Thyroid gland (tissue), 4 donors: ENCODE measurements around the gene CD244. TPM values are rescaled to one million over a fixed set of nuclear protein-coding genes. Genes with fewer than 3 reads are reported as not detected.
"Not testable (repeated sequence)": the region's sequence is repeated elsewhere in the genome, so short reads cannot be mapped to it uniquely, and the experiment has no call there.

Experiments
- DNase-seq, 2 donors: peaks; one replicate each; pipeline ENCODE4 v3.0.0-alpha.2; 2019
- H3K27ac ChIP-seq, 3 donors: fragments of 200-600 bp; sonication (generic); 1 replicate in 2 of 3; 2 replicates in 1 of 3; pipeline ENCODE4 v1.5.1; 2016 to 2019; ENCODE audit warnings: mild to moderate bottlenecking in 1 of 3, moderate library complexity in 1 of 3
- H3K27me3 ChIP-seq: fragments of 200-600 bp; sonication (generic); one replicate; pipeline ENCODE4 v1.5.1; 2019
- H3K36me3 ChIP-seq, 2 donors: fragments of 200-600 bp; sonication (generic); one replicate each; pipeline ENCODE4 v1.5.1; 2016 to 2019
- H3K4me1 ChIP-seq, 2 donors: fragments of 200-600 bp; sonication (generic); one replicate each; pipeline ENCODE4 v1.5.1; 2017 to 2019
- H3K4me3 ChIP-seq, 3 donors: fragments of 200-600 bp; sonication (generic); replicated peaks in 1 of 3; 1 replicate in 2 of 3; 2 replicates in 1 of 3; pipeline ENCODE4 v1.5.1; 2016; ENCODE audit warnings: mild to moderate bottlenecking in 1 of 3
- H3K9me3 ChIP-seq: fragments of 200-600 bp; sonication (generic); one replicate; pipeline ENCODE4 v1.5.1; 2017
- POLR2A ChIP-seq, 2 donors: fragments of 450-650 bp; IDR thresholded peaks; one replicate each; pipeline ENCODE4 v1.6.1; 2017; ENCODE audit warnings: antibody characterized with exemption in 2 of 2, mild to moderate bottlenecking in 2 of 2, moderate library complexity in 1 of 2
- WGBS, 2 donors: methylation state at CpG; one replicate each; pipeline ENCODE4 v1.1.5; 2017; 5-methylcytosine and 5-hydroxymethylcytosine counted together
- intact Hi-C: fragments of 100-400 bp; cut with DNase I; formaldehyde crosslinking; loops from one replicate; pipeline ENCODE4 v1.15.1; 2023
- total RNA-seq, 4 donors: library from RNA; depleted of rRNA; stranded (reverse); fragments of >200 nt; gene quantifications; one replicate each; pipeline ENCODE4 v1.2.3, GENCODE V29; 2016
- TF ChIP-seq, protein P1 (sequence below), 6 experiments: fragments of 200-600 bp in 3 of 6; fragments of 450-650 bp in 3 of 6; sonication (generic) in 3 of 6; IDR thresholded peaks; one replicate each; pipeline ENCODE4 v1.5.1; 2016 to 2019; ENCODE audit warnings: antibody characterized with exemption in 6 of 6, mild to moderate bottlenecking in 2 of 6, inconsistent platforms in 1 of 6, moderate library complexity in 1 of 6

Gene CD244
- total RNA-seq, 4 donors from 2014 or later: 0.27 TPM; not detected in 3

DNA sequence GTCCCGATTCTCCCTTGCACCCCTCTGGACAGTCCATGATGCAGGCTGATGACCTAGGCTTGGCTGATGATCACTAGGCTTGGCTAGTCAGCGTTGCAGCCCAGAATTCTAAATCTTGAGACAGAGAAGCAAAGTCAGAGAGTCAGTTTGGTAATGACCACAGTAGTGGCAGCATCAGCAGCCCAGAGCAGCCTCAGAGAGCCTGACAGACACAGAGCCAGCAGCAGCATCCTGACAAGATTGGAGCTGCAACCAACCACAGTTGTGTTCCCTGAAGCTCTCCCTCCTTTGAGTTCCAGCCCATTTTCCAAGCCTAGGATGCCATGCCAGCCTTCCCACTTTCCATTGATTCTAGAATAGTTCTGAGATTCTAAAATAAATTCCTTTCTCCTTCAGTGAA, 39.1 kb upstream of the CD244 start:
- intact Hi-C loops: no loop called here
- DNase-seq: peak; percentile 19 to 55
- Histone ChIP-seq H3K36me3 (no peaks in the 10 kb centered on the region), H3K4me1 (peaks cover 22 to 32% of the 10 kb centered on the region in 2 donors), H3K9me3 (no peaks in the 10 kb centered on the region), H3K27ac (peak overlapping the region; percentile 13 to 45 (median 14)), H3K4me3 (no peak overlapping the region), H3K27me3 (no peaks in the 10 kb centered on the region)
- TF ChIP-seq, protein P1, sequence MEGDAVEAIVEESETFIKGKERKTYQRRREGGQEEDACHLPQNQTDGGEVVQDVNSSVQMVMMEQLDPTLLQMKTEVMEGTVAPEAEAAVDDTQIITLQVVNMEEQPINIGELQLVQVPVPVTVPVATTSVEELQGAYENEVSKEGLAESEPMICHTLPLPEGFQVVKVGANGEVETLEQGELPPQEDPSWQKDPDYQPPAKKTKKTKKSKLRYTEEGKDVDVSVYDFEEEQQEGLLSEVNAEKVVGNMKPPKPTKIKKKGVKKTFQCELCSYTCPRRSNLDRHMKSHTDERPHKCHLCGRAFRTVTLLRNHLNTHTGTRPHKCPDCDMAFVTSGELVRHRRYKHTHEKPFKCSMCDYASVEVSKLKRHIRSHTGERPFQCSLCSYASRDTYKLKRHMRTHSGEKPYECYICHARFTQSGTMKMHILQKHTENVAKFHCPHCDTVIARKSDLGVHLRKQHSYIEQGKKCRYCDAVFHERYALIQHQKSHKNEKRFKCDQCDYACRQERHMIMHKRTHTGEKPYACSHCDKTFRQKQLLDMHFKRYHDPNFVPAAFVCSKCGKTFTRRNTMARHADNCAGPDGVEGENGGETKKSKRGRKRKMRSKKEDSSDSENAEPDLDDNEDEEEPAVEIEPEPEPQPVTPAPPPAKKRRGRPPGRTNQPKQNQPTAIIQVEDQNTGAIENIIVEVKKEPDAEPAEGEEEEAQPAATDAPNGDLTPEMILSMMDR (IDR thresholded peaks at IDR 0.05): no peak
- WGBS, 2 donors: 89 to 100% methylated on average over 2 of the region's 2 CpGs

GRCh38 chr1:160900683-160901082, 38.0 kb upstream of the CD244 start:
- H3K36me3 ChIP-seq, DNase-seq, H3K27ac ChIP-seq, H3K27me3 ChIP-seq, H3K9me3 ChIP-seq, H3K4me3 ChIP-seq, intact Hi-C loops: not testable (repeated sequence)
- 62 to 64% methylated on average over 3 of the region's 3 CpGs for WGBS, 2 donors
- H3K4me1 ChIP-seq: peaks cover 18 to 23% of the 10 kb centered on the region in 2 donors

GRCh38 chr1:160894368-160895135, 31.9 kb upstream of the CD244 start:
- H3K9me3 ChIP-seq, H3K36me3 ChIP-seq, H3K27me3 ChIP-seq, H3K4me1 ChIP-seq, intact Hi-C loops, DNase-seq, H3K4me3 ChIP-seq, H3K27ac ChIP-seq: not testable (repeated sequence)
- 93 to 96% methylated on average over 18 of the region's 18 CpGs for WGBS, 2 donors

DNA sequence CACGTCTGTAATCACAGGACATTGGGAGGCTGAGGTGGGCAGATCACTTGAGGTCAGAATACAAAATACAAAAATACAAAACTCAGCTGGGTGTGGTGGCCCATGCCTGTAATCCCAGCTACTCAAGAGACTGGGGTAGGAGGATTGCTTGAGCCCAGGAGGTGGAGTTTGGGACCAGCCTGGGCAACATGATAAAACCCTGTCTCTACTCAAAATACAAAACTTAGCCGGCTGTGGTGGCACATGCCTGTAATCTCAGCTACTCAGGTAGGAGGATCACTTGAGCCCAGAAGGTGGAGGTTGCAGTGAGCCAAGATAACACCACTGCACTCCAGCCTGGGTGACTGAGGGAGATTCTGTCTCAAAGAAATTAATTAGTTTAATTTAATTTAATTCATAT, 28.8 kb upstream of the CD244 start:
- WGBS, 2 donors: 52% methylated on average over 2 of the region's 2 CpGs
- no peak for TF ChIP-seq POLR2A (IDR thresholded peaks at IDR 0.05)
- TF ChIP-seq, protein P1 (IDR thresholded peaks at IDR 0.05): no peak
- intact Hi-C loops: no loop called here
- Histone ChIP-seq H3K27me3 (no peaks in the 10 kb centered on the region), H3K27ac (no peak overlapping the region), H3K9me3 (no peaks in the 10 kb centered on the region), H3K4me3 (no peak overlapping the region), H3K4me1 (no peaks in the 10 kb centered on the region), H3K36me3 (no peaks in the 10 kb centered on the region)
- DNase-seq: no peak

GRCh38 chr1:160888926-160889325, 26.2 kb upstream of the CD244 start:
- no peak for DNase-seq
- no peak overlapping the region for H3K4me3 ChIP-seq
- no peaks in the 10 kb centered on the region for H3K4me1 ChIP-seq
- no peak overlapping the region for H3K27ac ChIP-seq
- no peaks in the 10 kb centered on the region for H3K27me3 ChIP-seq
- WGBS, 2 donors: 36 to 57% methylated on average over 2 of the region's 2 CpGs
- no peaks in the 10 kb centered on the region for H3K36me3 ChIP-seq
- intact Hi-C loops: no loop called here
- TF ChIP-seq POLR2A (IDR thresholded peaks at IDR 0.05): no peak
- TF ChIP-seq, protein P1 (IDR thresholded peaks at IDR 0.05): no peak
- no peaks in the 10 kb centered on the region for H3K9me3 ChIP-seq

- WGBS, 2 donors: 87 to 93% methylated on average over 2 of the region's 2 CpGs
- Histone ChIP-seq H3K27me3 (no peaks in the 10 kb centered on the region), H3K9me3 (no peaks in the 10 kb centered on the region), H3K4me1 (no peaks in the 10 kb centered on the region), H3K27ac (no peak overlapping the region), H3K4me3 (no peak overlapping the region), H3K36me3 (no peaks in the 10 kb centered on the region)
- no peak for DNase-seq
- intact Hi-C loops: no loop called here
- TF ChIP-seq POLR2A (IDR thresholded peaks at IDR 0.05): no peak
- TF ChIP-seq, protein P1 (IDR thresholded peaks at IDR 0.05): no peak
These were observed 24.4 kb upstream of the CD244 start for GRCh38 chr1:160887071-160887470.
